SU-DHL-6 (cell line): ENCODE results near the gene WNT1.

ENCODE experiments used
- EZH2phosphoT487 ChIP-seq: fragments of 200-600 bp; sonication (generic), shearing (Covaris generic); conservative IDR thresholded peaks from 2 replicates; pipeline ENCODE4 v1.6.1; 2018; ENCODE audit warnings: mild to moderate bottlenecking, antibody characterized with exemption, low read length, moderate library complexity, mixed read lengths
- TF ChIP-seq, protein P1 (sequence below): fragments of 200-600 bp; sonication (generic); IDR thresholded peaks from one replicate; pipeline ENCODE4 v1.5.1; 2017; ENCODE audit warnings: antibody characterized with exemption, mild to moderate bottlenecking, low read length, moderate library complexity; ENCODE audit not compliant: insufficient read depth, poor library complexity, severe bottlenecking

DNA sequence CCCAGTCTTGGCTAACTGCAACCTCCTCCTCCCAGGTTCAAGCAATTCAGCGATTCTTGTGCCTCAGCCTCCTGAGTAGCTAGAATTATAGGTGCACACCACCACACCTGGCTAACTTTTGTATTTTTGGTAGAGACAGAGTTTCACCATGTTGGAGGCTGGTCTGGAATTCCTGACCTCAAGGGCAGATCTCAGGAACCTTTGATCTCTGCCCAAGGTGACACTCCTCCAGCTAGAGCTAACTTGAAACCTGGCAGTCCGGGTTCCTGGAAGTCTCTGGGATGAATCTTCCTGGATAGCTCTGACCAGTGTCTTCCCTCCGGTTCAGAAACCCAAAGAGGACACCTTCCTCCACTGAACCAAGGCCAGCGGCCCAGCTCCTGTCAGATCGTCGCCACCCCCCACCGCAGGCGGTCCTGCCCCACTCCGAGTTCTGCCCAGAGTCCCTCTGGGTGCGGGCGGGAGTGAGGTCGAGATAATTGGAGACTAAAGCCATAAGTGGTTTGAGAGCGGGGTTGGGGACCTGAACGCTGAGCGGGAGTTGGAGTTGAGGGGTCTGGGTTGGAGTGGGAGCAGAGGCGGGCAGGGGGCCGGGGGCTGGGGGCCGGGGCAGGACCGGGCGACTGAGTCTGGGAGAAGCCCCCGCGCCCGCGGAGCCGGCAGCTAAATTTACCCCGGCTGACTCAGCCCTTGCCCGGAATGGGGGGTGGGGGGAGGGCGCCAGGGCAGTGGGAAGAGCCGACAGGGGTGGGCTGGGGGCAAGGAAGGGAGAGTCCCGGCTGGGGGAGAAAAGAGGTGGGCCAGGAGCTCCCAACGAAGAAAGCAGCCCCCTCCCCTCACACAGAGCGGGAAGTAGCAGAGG, 16.3 kb downstream of the WNT1 start:
- TF ChIP-seq, protein P1, sequence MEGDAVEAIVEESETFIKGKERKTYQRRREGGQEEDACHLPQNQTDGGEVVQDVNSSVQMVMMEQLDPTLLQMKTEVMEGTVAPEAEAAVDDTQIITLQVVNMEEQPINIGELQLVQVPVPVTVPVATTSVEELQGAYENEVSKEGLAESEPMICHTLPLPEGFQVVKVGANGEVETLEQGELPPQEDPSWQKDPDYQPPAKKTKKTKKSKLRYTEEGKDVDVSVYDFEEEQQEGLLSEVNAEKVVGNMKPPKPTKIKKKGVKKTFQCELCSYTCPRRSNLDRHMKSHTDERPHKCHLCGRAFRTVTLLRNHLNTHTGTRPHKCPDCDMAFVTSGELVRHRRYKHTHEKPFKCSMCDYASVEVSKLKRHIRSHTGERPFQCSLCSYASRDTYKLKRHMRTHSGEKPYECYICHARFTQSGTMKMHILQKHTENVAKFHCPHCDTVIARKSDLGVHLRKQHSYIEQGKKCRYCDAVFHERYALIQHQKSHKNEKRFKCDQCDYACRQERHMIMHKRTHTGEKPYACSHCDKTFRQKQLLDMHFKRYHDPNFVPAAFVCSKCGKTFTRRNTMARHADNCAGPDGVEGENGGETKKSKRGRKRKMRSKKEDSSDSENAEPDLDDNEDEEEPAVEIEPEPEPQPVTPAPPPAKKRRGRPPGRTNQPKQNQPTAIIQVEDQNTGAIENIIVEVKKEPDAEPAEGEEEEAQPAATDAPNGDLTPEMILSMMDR: no peak
- no peak for TF ChIP-seq EZH2phosphoT487
